Neural cell (in vitro differentiated cells): ENCODE measurements around the gene SLC35C1.

ENCODE experiments used
- CTCF ChIP-seq: fragments of 450-650 bp; IDR thresholded peaks from 2 replicates; pipeline ENCODE4 v1.5.1; 2014; ENCODE audit warnings: antibody characterized with exemption, mild to moderate bottlenecking, moderate library complexity; ENCODE audit not compliant: poor library complexity, severe bottlenecking
- EP300 ChIP-seq: fragments of 450-650 bp; conservative IDR thresholded peaks from 2 replicates; pipeline ENCODE4 v1.6.1; 2014; ENCODE audit warnings: antibody characterized with exemption, mild to moderate bottlenecking, moderate library complexity; ENCODE audit not compliant: poor library complexity, severe bottlenecking
- EZH2 ChIP-seq: fragments of 200-600, 300-800 bp; shearing (Covaris generic), sonication (generic); IDR thresholded peaks from 2 replicates; pipeline ENCODE4 v1.6.1; 2014; ENCODE audit warnings: antibody characterized with exemption, low read length, borderline replicate concordance, mild to moderate bottlenecking; ENCODE audit not compliant: insufficient read depth, poor library complexity, severe bottlenecking
- MXI1 ChIP-seq: fragments of 450-650 bp; conservative IDR thresholded peaks from 2 replicates; pipeline ENCODE4 v1.6.1; 2014; ENCODE audit warnings: antibody characterized with exemption, mild to moderate bottlenecking; ENCODE audit not compliant: poor library complexity, severe bottlenecking
- POLR2AphosphoS5 ChIP-seq: IDR thresholded peaks from 2 replicates; pipeline ENCODE4 v1.6.1; 2012
- RAD21 ChIP-seq: fragments of 450-650 bp; conservative IDR thresholded peaks from 2 replicates; pipeline ENCODE4 v1.6.1; 2014; ENCODE audit warnings: antibody characterized with exemption, mild to moderate bottlenecking, moderate library complexity
- TAF1 ChIP-seq: IDR thresholded peaks from 2 replicates; pipeline ENCODE4 v1.6.1; 2012; ENCODE audit warnings: low read depth
- TF ChIP-seq, protein P1 (sequence below): IDR thresholded peaks from 2 replicates; pipeline ENCODE4 v1.6.1; 2012; ENCODE audit warnings: borderline replicate concordance

DNA sequence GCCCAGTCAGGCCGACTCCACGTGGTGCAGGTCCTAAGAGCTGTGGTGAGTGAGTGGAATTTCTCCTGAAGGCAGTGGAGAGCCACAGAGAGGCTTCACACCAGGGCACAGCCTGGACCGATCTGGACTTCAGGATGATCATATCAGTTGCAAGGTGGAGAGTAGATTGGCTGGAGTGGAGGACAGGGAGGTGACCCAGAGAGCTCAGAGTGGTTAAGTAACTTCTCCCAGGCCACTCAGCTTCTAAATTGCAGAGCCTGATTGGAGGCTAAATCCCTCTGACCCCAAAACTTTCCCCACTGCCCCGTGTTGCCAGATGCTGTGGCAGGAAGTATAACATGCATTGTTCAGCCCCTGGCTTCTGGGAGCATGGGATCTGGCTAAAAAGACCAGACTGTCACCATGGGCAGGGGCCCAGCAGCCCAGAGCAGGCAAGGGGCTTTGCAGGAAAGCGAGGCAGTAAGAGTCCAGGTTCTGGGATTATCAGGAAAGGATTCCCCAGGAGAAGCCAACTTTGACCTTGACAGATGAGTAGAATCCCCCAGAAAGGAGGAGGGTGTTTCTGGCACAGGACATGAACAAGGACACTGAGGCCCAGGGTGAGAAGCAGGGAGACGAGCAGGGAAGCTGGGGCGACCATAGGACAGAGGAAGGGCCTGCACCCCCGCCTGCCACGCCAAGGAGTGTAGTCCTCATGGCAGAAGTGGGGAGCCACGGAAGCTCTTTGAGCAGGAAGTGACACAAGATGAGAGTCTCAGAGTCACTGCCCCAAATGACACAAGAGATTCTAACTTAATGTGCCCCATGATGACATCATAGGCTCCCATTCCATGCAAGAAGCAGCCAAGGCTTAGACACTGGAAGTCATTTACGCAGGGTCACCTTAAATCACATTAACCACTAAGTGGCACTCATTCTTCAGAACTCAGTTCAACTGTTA, 4.8 kb downstream of the SLC35C1 start:
- TF ChIP-seq CTCF (no peak), EZH2 (no peak), POLR2AphosphoS5 (no peak), TAF1 (no peak), EP300 (no peak), RAD21 (no peak), MXI1 (no peak)
- TF ChIP-seq, protein P1, sequence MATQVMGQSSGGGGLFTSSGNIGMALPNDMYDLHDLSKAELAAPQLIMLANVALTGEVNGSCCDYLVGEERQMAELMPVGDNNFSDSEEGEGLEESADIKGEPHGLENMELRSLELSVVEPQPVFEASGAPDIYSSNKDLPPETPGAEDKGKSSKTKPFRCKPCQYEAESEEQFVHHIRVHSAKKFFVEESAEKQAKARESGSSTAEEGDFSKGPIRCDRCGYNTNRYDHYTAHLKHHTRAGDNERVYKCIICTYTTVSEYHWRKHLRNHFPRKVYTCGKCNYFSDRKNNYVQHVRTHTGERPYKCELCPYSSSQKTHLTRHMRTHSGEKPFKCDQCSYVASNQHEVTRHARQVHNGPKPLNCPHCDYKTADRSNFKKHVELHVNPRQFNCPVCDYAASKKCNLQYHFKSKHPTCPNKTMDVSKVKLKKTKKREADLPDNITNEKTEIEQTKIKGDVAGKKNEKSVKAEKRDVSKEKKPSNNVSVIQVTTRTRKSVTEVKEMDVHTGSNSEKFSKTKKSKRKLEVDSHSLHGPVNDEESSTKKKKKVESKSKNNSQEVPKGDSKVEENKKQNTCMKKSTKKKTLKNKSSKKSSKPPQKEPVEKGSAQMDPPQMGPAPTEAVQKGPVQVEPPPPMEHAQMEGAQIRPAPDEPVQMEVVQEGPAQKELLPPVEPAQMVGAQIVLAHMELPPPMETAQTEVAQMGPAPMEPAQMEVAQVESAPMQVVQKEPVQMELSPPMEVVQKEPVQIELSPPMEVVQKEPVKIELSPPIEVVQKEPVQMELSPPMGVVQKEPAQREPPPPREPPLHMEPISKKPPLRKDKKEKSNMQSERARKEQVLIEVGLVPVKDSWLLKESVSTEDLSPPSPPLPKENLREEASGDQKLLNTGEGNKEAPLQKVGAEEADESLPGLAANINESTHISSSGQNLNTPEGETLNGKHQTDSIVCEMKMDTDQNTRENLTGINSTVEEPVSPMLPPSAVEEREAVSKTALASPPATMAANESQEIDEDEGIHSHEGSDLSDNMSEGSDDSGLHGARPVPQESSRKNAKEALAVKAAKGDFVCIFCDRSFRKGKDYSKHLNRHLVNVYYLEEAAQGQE, result no peak
